MM.1S (cell line): ENCODE results near the gene CCKAR.

Experiments
- CTCF ChIP-seq: fragments of 300-600 bp; sonication (generic); IDR thresholded peaks from 2 replicates; pipeline ENCODE4 v1.5.1; 2016; ENCODE audit warnings: antibody characterized with exemption, low read length, mixed read lengths
- EZH2 ChIP-seq: fragments of 300-600 bp; sonication (generic); optimal IDR thresholded peaks from 2 replicates; pipeline ENCODE3; 2017; ENCODE audit warnings: low read depth, mild to moderate bottlenecking, antibody characterized with exemption, low read length, mixed read lengths
- EZH2phosphoT487 ChIP-seq: fragments of 300-600 bp; sonication (generic); IDR thresholded peaks from 2 replicates; pipeline ENCODE4 v1.6.1; 2018; ENCODE audit warnings: antibody characterized with exemption, low read length

GRCh38 chr4:26447378-26447777 lies 42.9 kb downstream of the CCKAR start:
- TF ChIP-seq EZH2 (no peak), EZH2phosphoT487 (no peak), CTCF (no peak)
